Ishikawa (cell line): ENCODE measurements around the gene KRT85.

Experiments
- CEBPB ChIP-seq: IDR thresholded peaks from 2 replicates; pipeline ENCODE4 v1.6.1; 2012
- CREB1 ChIP-seq: IDR thresholded peaks from 2 replicates; pipeline ENCODE4 v1.6.1; 2012; ENCODE audit warnings: low read depth
- EGR1 ChIP-seq: IDR thresholded peaks from 2 replicates; pipeline ENCODE4 v1.6.1; 2012
- EP300 ChIP-seq: IDR thresholded peaks from 2 replicates; pipeline ENCODE4 v1.6.1; 2012; ENCODE audit warnings: borderline replicate concordance
- FOXM1 ChIP-seq: IDR thresholded peaks from 2 replicates; pipeline ENCODE4 v1.6.1; 2012; ENCODE audit warnings: low read depth, borderline replicate concordance
- NFIC ChIP-seq: IDR thresholded peaks from 2 replicates; pipeline ENCODE4 v1.6.1; 2012
- RAD21 ChIP-seq: IDR thresholded peaks from 2 replicates; pipeline ENCODE4 v1.6.1; 2012; ENCODE audit warnings: low read depth
- REST ChIP-seq: IDR thresholded peaks from 2 replicates; pipeline ENCODE4 v1.6.1; 2012; ENCODE audit warnings: low read depth, mild to moderate bottlenecking
- TAF1 ChIP-seq: IDR thresholded peaks from 2 replicates; pipeline ENCODE4 v1.6.1; 2012; ENCODE audit warnings: low read depth, mild to moderate bottlenecking
- TCF12 ChIP-seq: IDR thresholded peaks from 2 replicates; pipeline ENCODE4 v1.6.1; 2012; ENCODE audit warnings: low read depth
- TEAD4 ChIP-seq: IDR thresholded peaks from 2 replicates; pipeline ENCODE4 v1.6.1; 2012
- YY1 ChIP-seq: IDR thresholded peaks from 2 replicates; pipeline ENCODE4 v1.6.1; 2012; ENCODE audit warnings: low read depth
- ZBTB7A ChIP-seq: IDR thresholded peaks from 2 replicates; pipeline ENCODE4 v1.6.1; 2012; ENCODE audit warnings: low read depth
- TF ChIP-seq, protein P1 (sequence below): IDR thresholded peaks from 2 replicates; pipeline ENCODE4 v1.6.1; 2012
- TF ChIP-seq, protein P2 (sequence below): IDR thresholded peaks from 2 replicates; pipeline ENCODE4 v1.6.1; 2012

The KRT85 gene

GRCh38 chr12:52347551-52348510, 19.4 kb downstream of the KRT85 start:
- no peak for TF ChIP-seq FOXM1

DNA sequence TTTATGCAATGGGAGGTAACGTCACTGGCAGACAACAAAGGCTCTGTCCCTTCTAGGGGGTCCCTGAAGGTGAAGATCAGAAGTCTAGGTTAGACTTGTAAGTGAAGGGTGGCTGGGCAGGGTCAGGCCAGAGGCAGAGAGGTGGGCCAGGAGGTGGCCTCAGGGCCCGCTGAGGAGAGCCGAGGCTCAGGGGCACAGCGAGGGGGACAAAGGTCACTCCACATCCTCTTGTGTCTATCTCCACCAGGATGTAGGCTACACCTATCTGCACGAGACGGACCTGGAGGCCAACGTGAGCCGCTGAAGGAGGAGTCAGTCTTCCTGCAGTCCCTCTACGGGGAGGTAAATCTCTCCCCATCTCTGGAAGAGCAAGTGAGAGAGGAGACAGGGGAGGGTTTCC, 20.3 kb downstream of the KRT85 start:
- no peak for TF ChIP-seq NFIC
- TF ChIP-seq FOXM1, result no peak
- no peak for TF ChIP-seq CREB1
- no peak for TF ChIP-seq EGR1
- TF ChIP-seq TAF1, result no peak
- no peak for TF ChIP-seq RAD21
- no peak for TF ChIP-seq EP300
- TF ChIP-seq CEBPB, result no peak
- TF ChIP-seq REST, result no peak
- TF ChIP-seq, protein P1, sequence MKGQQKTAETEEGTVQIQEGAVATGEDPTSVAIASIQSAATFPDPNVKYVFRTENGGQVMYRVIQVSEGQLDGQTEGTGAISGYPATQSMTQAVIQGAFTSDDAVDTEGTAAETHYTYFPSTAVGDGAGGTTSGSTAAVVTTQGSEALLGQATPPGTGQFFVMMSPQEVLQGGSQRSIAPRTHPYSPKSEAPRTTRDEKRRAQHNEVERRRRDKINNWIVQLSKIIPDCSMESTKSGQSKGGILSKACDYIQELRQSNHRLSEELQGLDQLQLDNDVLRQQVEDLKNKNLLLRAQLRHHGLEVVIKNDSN, result no peak
- TF ChIP-seq TEAD4, result no peak
- TF ChIP-seq TCF12, result no peak
- TF ChIP-seq, protein P2, sequence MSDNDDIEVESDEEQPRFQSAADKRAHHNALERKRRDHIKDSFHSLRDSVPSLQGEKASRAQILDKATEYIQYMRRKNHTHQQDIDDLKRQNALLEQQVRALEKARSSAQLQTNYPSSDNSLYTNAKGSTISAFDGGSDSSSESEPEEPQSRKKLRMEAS, result no peak
- TF ChIP-seq YY1, result no peak
- TF ChIP-seq ZBTB7A, result no peak

DNA sequence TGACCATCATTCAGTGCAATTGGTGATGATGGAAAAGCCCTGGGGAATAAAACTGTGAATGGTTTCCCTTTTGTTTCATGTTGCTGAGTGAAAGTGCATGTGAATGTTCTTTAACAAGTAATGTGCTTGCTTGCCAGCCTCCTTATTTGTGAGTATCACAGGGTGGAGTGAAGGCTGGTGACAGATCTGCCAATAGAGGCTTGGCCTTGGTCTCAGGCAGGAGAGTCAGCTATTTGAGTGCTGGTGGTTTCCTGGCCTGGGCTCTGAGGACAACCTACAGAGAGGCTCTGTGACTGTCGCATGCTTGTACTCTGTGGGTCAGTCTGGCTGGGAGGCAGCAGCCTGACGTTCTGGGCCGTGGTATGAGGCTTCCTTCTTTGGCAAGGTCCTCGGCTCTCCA, 20.7 kb downstream of the KRT85 start:
- TF ChIP-seq CREB1, result no peak
- no peak for TF ChIP-seq REST
- TF ChIP-seq ZBTB7A, result no peak
- TF ChIP-seq, protein P1, result no peak
- no peak for TF ChIP-seq TEAD4

DNA sequence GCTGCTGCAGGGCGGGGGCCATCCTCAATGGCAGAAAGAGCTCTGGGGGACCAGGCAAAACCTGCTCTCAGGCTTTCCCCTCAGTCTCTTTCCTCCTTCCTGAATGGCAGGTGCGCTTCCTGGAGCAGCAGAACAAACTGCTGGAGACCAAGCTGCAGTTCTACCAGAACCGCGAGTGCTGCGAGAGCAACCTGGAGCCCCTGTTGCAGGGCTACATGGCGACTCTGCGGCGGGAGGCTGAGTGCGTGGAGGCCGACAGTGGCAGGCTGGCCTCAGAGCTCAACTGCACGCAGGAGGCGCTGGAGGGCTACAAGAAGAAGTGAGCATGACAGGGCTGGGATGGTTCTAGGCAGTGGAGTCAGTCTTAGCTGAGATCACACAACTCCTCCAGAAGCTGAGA, 23.2 kb downstream of the KRT85 start:
- TF ChIP-seq YY1 (no peak), TAF1 (no peak), EGR1 (no peak), ZBTB7A (no peak), EP300 (no peak), REST (no peak), CEBPB (no peak), TCF12 (no peak), CREB1 (no peak), RAD21 (no peak), FOXM1 (no peak), NFIC (no peak), TEAD4 (no peak)
- TF ChIP-seq, protein P2, result no peak
- TF ChIP-seq, protein P1, result no peak
